ENCODE measurements around the gene CDHR1.
"Not testable (repeated sequence)": the region's sequence is repeated elsewhere in the genome, so short reads cannot be mapped to it uniquely, and the experiment has no call there.

Gene CDHR1

GRCh38 chr10:84194424-84195043 lies at the start of gene CDHR1:
CDHR1 (plus strand) TSS chr10:84194537; CDS start chr10:84194761, 224 bp downstream.
- DNase-seq: peak; percentile 40

- no peak for DNase-seq
These were observed 47.0 kb upstream of the CDHR1 start for GRCh38 chr10:84147347-84147746.

GRCh38 chr10:84148006-84148597 lies 46.2 kb upstream of the CDHR1 start:
- DNase-seq: not testable (repeated sequence)

- DNase-seq: no peak
These were observed 44.5 kb upstream of the CDHR1 start for GRCh38 chr10:84149854-84150253.

- no peak for DNase-seq
These were observed 41.6 kb upstream of the CDHR1 start for GRCh38 chr10:84152769-84153168.

- DNase-seq: no peak
These were observed 38.8 kb upstream of the CDHR1 start for GRCh38 chr10:84155521-84155920.

- no peak for DNase-seq
These were observed 38.3 kb upstream of the CDHR1 start for GRCh38 chr10:84156009-84156408.

GRCh38 chr10:84156768-84157167 lies 37.6 kb upstream of the CDHR1 start:
- DNase-seq: peak; percentile 62

- DNase-seq: no peak
These were observed 36.3 kb upstream of the CDHR1 start for GRCh38 chr10:84158061-84158460.

GRCh38 chr10:84158550-84158949 lies 35.8 kb upstream of the CDHR1 start:
- DNase-seq: no peak

GRCh38 chr10:84159076-84159685 lies 35.2 kb upstream of the CDHR1 start:
- DNase-seq: no peak

GRCh38 chr10:84160663-84161362 lies 33.5 kb upstream of the CDHR1 start:
- no peak for DNase-seq

- DNase-seq: no peak
These were observed 30.3 kb upstream of the CDHR1 start for GRCh38 chr10:84163996-84164395.

GRCh38 chr10:84164442-84164841 lies 29.9 kb upstream of the CDHR1 start:
- DNase-seq: no peak

GRCh38 chr10:84166620-84167288 lies 27.6 kb upstream of the CDHR1 start:
- DNase-seq: no peak

GRCh38 chr10:84167289-84167653 lies 27.1 kb upstream of the CDHR1 start:
- DNase-seq: not testable (repeated sequence)

GRCh38 chr10:84168382-84168781 lies 26.0 kb upstream of the CDHR1 start:
- DNase-seq: not testable (repeated sequence)

GRCh38 chr10:84171237-84171636 lies 23.1 kb upstream of the CDHR1 start:
- DNase-seq: not testable (repeated sequence)

GRCh38 chr10:84171700-84172466 lies 22.5 kb upstream of the CDHR1 start:
- not testable (repeated sequence) for DNase-seq

- no peak for DNase-seq
These were observed 21.6 kb upstream of the CDHR1 start for GRCh38 chr10:84172467-84173356.

- DNase-seq: no peak
These were observed 20.8 kb upstream of the CDHR1 start, which contains the start of gene GPR15LG for GRCh38 chr10:84173501-84173929. GPR15LG (plus strand) TSS chr10:84173801; CDS start chr10:84173852, 51 bp downstream.
